Suppressor macrophage treated with lipopolysaccharide for 4 hours (primary cell): ENCODE measurements around the gene ZFHX2.

Source experiments
- DNase-seq: peaks from one replicate; pipeline ENCODE4 v3.0.0-alpha.2; 2020

The ZFHX2 gene

GRCh38 chr14:23559010-23559925 is 7.7 kb upstream of the ZFHX2 start:
- DNase-seq, result peak; percentile 74

DNA sequence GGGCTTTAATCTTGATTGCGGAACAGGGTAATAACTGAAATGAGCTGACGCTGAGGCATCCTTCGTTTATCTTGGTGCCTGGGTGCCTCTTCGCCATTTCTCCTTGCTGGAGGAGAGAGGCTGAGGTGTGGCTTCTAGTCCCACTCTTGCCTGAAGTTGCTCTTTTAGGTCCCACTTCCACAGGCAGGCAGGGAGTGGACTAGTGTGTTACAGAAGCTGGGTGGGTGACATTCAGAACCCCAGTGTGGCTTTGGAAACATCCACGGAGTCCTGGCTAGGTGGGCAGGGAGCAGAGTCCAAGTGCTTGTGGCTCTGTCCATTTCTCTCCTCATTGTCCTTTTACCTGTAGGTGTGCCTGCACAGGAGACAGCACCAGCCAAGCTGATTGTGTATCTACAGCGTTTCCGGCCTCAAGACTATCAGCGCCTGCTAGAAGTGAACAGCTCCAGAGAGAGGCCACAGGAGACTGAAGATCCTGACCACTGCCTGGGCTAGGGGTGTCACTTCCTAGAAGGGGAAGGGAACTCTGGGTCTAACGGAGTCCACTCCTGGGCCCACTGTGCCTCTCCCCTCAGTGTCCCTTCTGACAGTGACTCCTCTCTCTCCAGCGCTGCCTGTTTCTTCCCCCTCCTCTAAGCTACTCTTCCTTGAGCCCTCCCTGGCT is 6.9 kb upstream of the ZFHX2 start:
- no peak for DNase-seq

DNA sequence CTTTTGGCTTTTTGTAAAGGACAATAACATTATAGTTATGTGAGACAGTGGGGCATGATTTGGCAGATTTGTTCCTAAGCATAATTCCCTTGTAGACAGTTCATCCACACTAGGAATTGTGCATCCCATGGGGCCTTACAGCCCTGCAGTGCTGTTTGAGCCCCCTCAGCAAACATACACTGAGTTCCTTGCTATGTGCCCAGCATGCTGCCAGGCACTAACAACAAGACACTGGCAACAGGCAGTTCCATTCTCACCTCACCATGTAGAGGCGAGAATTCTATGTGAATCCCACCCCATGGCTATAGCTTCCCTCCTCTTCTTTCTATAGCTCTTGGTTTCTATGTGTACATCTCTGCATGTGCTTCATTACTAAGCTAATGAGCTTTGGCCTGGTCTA is 6.4 kb upstream of the ZFHX2 start:
- no peak for DNase-seq

- no peak for DNase-seq
These were observed 6.0 kb upstream of the ZFHX2 start for GRCh38 chr14:23557521-23557920.

- DNase-seq, result no peak
These were observed 5.3 kb upstream of the ZFHX2 start for GRCh38 chr14:23556700-23557440.

- DNase-seq, result peak; percentile 89
These were observed 4.5 kb upstream of the ZFHX2 start, which contains the start of gene THTPA for GRCh38 chr14:23555882-23556699. Gene THTPA, plus strand, starts transcription at chr14:23556271. Its CDS starts 487 bp downstream, at chr14:23556758.

DNA sequence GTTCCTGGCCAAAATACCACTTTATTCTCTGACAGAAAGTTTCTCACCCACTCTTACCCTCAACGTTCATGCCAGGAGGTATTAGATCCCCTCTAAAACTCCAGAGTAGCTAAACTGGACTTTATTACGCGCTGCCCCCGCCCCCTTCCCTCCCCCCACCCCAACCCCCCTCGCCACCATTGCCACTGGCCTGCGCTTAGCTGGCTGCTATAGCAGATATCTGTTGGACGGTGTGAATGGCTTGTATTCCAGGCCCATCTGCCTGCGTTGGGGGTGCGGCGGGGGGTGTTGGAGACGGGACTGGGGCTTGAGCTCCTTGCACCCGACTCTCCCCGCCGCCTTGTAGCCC is 3.9 kb upstream of the ZFHX2 start:
- DNase-seq, result no peak

GRCh38 chr14:23550812-23551265 is 726 bp downstream of the ZFHX2 start:
- no peak for DNase-seq

GRCh38 chr14:23550131-23550811 is 1.3 kb downstream of the ZFHX2 start:
- DNase-seq, result no peak

- DNase-seq, result peak; percentile 45
These were observed 2.9 kb downstream of the ZFHX2 start for GRCh38 chr14:23548351-23549318.

- DNase-seq, result no peak
These were observed 3.6 kb downstream of the ZFHX2 start for GRCh38 chr14:23547924-23548323.

DNA sequence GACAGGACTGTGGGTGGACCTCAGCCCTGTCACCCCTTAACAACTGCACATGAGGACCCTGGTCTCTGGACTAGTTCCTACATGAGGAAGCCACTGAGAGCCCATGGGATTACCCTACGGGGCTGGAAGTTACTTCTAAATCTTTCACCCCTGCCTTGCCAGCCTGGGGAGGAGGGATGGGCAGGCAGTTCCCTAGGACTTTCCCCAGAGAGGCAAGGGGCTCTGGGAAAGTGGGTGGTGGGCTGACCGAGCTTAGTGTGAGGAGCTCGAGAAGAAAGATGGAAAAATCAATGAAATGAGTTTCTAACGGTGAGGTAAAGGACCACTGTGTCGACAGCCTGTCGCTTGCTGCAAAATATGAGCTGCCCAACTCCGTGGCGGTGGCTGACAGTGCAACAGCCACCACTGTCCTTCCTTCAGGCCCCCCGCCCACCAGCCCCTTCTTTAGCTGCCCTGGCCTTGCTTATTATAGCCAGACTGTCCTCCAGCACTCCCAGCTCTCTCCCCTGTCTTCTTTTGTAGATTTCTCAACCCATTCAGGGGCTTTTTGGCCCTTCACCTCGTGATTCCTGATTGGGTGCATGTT is 5.0 kb downstream of the ZFHX2 start:
- no peak for DNase-seq

GRCh38 chr14:23545740-23546365 is 5.7 kb downstream of the ZFHX2 start:
- no peak for DNase-seq

DNA sequence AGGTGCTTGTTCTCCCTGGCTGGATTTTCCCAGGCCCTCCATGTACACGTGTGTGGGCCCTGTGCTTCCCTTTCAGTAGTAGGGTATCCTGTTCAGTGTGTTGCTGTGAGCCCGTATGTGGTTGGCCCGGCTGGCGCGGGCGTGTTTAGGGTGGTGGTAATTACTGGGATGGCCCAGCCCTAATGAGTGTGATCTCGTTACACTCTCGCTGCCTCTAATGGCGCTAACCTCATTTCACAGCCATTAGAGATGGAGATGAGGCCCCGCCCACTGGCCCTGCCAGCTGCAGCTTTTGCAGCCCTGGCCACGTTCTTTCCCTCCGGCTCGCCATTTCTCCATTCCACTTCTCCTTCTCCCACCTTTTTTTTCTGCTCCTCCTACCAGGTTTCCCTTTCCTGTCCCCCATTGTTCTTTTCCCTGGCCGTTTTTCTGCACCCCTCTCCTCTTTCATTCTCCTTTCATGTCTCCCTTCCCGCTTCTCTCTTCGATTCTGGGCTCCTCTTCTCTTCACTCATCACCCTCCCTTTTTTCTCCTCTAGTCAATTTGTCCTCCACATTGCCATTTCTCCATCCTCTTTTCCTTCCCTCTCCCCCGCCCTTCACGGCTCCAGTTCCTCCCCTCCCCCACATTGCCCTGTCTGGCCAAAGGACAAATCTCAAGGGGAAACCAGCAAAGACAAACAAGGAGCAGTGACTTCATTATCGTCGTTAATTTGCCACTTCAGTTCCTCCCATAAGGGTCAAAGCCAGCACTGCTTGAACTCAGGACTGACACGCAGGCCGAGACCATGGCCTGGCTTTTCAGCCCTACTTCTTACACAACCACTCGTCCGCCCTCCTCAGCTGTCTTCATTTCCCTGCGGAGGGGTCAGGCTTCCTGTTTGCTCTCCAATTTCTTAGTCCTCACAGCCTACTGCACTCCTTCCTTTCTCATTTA is 6.8 kb downstream of the ZFHX2 start:
- DNase-seq, result no peak

DNA sequence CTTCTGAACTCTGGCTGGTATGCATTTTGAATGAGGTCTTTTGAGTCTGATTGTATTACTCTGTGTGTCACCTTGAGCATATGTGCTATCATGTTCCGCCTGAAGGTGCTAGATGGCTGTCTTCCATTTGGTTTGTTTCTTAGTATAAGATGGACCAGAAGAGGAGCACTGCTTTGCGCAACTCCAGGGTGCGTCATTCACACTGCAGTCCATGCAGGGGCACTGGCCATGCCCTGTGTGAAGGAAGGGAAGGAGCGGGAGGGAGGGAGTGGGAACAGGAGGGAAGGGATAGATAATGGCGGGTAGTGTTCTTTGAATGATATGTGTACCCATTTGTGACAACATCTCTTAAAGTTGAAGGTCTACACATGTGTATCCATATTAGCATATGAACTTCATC is 8.2 kb downstream of the ZFHX2 start:
- no peak for DNase-seq

DNA sequence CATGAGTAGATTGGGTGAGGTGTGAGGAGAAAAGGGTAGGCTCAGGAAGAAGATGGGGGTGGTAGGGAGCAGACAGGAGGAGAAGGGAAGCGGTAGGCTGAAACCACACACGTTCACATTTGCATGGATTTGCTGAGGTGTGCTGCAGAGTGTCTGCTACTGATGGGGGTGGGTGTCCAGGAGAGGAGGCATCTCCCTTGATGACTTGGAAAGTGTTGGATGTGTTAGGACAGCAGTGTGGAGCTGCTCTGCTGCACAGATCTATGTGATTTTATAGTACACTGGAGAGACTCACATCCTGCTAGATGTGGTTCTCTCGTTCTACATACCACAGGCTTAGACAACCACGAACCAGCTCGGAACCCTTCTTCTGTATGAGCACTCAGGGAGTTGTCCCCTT is 9.3 kb downstream of the ZFHX2 start:
- DNase-seq, result no peak

DNA sequence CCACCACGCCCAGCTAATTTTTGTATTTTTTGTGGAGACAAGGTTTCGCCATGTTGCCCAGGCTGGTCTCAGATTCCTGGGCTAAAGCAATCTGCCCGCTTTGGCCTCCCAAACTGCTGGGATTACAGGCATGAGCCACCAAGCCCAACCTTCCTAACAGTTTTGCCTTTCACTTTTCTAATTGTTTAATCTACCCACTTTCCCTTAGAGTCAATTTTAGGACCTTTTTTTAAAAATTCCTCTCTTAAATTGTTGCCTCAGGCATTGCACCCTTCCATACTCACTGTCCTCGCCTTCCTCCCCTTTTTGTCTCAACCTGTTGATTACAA is 11.5 kb downstream of the ZFHX2 start:
- no peak for DNase-seq

DNA sequence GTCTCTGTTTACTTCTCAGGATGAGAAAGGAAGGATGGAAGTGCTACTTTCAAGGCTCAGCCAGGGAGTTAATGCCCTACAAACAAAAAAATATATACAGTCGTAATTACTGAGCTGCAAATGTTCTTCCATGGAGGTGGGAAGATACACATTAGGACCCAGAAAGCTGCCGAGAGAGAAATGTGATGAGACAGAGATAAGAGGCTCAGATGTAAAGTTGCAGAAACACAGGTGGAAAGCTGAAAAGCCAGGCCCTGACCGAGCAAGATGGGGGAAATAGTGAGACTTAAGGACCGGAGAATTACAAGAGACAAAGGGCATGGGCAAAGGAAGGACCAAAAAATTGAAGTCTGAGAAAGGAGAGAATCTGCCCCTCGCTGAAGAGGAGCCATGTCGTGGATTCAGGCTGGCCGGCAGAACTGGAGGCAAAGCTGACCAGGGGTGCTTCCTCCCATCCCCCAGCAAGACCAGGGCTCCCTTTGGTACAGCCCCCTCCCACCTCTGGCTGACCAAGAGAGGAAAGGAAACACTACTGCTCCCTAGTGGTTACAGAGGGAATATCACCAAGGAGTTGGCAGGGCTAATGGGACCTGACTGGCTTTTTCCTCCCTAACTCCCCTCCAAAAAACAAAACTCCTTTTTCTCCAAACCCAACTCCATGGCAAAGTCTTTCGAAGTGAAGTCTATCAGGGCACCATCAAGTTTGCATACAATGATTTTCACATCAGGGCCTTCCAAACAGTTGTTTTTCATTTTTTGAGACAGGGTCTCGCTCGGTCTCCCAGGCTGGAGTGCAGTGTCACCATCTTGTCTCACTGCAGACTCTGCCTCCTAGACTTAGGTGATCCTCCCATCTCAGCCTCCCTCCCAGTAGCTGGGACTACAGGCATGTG is 12.1 kb downstream of the ZFHX2 start:
- DNase-seq, result peak; percentile 66
